Breast epithelium (tissue), 4 donors: ENCODE results near the gene CSNK1G3. TPM values are rescaled to one million over a fixed set of nuclear protein-coding genes. Genes with fewer than 3 reads are reported as not detected.
"Not testable (repeated sequence)": the region's sequence is repeated elsewhere in the genome, so short reads cannot be mapped to it uniquely, and the experiment has no call there.

Source experiments
- DNase-seq, 2 donors: peaks; one replicate each; pipeline ENCODE4 v3.0.0-alpha.2; 2019; ENCODE audit warnings: low spot score in 2 of 2
- H3K27ac ChIP-seq, 2 donors: fragments of 200-600 bp; sonication (generic) in 1 of 2; one replicate each; pipeline ENCODE4 v1.5.1; 2016 to 2019; ENCODE audit warnings: mild to moderate bottlenecking in 1 of 2
- H3K27me3 ChIP-seq, 2 donors: fragments of 200-600 bp; sonication (generic) in 1 of 2; one replicate each; pipeline versions ENCODE4 v1.5.1 to v1.6.0; 2017 to 2019; ENCODE audit warnings: control low read depth in 1 of 2, mild to moderate bottlenecking in 1 of 2
- H3K36me3 ChIP-seq: fragments of 200-600 bp; one replicate; pipeline ENCODE4 v1.5.1; 2019
- H3K4me1 ChIP-seq, 2 donors: fragments of 200-600 bp; sonication (generic); one replicate each; pipeline ENCODE4 v1.5.1; 2016 to 2019; ENCODE audit warnings: control low read depth in 1 of 2
- H3K4me3 ChIP-seq, 3 donors: fragments of 200-600 bp; sonication (generic); 1 replicate in 2 of 3; 2 replicates in 1 of 3; pipeline ENCODE4 v1.5.1; 2016 to 2019; ENCODE audit warnings: mild to moderate bottlenecking in 3 of 3, moderate library complexity in 2 of 3
- H3K9me3 ChIP-seq, 2 donors: fragments of 200-600 bp; sonication (generic) in 1 of 2; one replicate each; pipeline ENCODE4 v1.5.1; 2016 to 2019; ENCODE audit warnings: control low read depth in 1 of 2
- CTCF ChIP-seq, 3 donors: fragments of 450-650 bp; IDR thresholded peaks; one replicate each; pipeline ENCODE4 v1.5.1; 2016 to 2017; ENCODE audit warnings: antibody characterized with exemption in 3 of 3, mild to moderate bottlenecking in 3 of 3, moderate library complexity in 3 of 3
- POLR2A ChIP-seq: fragments of 450-650 bp; IDR thresholded peaks from one replicate; pipeline ENCODE4 v1.6.1; 2016; ENCODE audit warnings: antibody characterized with exemption, mild to moderate bottlenecking, moderate library complexity
- POLR2AphosphoS5 ChIP-seq, 3 donors: sonication (generic); formaldehyde crosslinking; IDR thresholded peaks; one replicate each; pipeline ENCODE4 v1.6.1; 2017; ENCODE audit warnings: antibody characterized with exemption in 3 of 3
- intact Hi-C: fragments of 100-400 bp; cut with DNase I; formaldehyde crosslinking; loops from one replicate; pipeline ENCODE4 v1.15.1; 2023; ENCODE audit warnings: low total_unique reads
- total RNA-seq, 3 donors: library from RNA; depleted of rRNA; stranded (reverse); fragments of >200 nt; gene quantifications; one replicate each; pipeline ENCODE4 v1.1.0, GENCODE V29; 2016

CSNK1G3 gene
- total RNA-seq, 3 donors from 2014 or later, result 37.8 to 77.3 (median 55.7) TPM

GRCh38 chr5:123490974-123491373 is 21.0 kb upstream of the CSNK1G3 start:
- Histone ChIP-seq H3K9me3 (no peaks in the 10 kb centered on the region), H3K4me1 (no peaks in the 10 kb centered on the region), H3K27ac (no peak overlapping the region), H3K36me3 (no peaks in the 10 kb centered on the region), H3K4me3 (no peak overlapping the region), H3K27me3 (no peaks in the 10 kb centered on the region)
- intact Hi-C loops, result no loop called here
- no peak for DNase-seq
- TF ChIP-seq CTCF (IDR thresholded peaks at IDR 0.05) (no peak), POLR2AphosphoS5 (IDR thresholded peaks at IDR 0.05) (no peak), POLR2A (no peak)

GRCh38 chr5:123495211-123495610 is 16.8 kb upstream of the CSNK1G3 start:
- H3K27me3 ChIP-seq, H3K4me1 ChIP-seq, intact Hi-C loops, H3K27ac ChIP-seq, H3K4me3 ChIP-seq, DNase-seq, H3K9me3 ChIP-seq, H3K36me3 ChIP-seq: not testable (repeated sequence)

GRCh38 chr5:123496892-123497291 is 15.1 kb upstream of the CSNK1G3 start:
- H3K4me3 ChIP-seq, result no peak overlapping the region
- no peaks in the 10 kb centered on the region for H3K4me1 ChIP-seq
- intact Hi-C loops, result no loop called here
- TF ChIP-seq POLR2AphosphoS5 (IDR thresholded peaks at IDR 0.05), result no peak
- no peak for TF ChIP-seq POLR2A
- no peaks in the 10 kb centered on the region for H3K27me3 ChIP-seq
- H3K36me3 ChIP-seq, result no peaks in the 10 kb centered on the region
- H3K9me3 ChIP-seq, result no peaks in the 10 kb centered on the region
- no peak for DNase-seq
- no peak overlapping the region for H3K27ac ChIP-seq

- H3K27ac ChIP-seq, result no peak overlapping the region
- TF ChIP-seq POLR2A (no peak), CTCF (IDR thresholded peaks at IDR 0.05) (no peak), POLR2AphosphoS5 (IDR thresholded peaks at IDR 0.05) (no peak)
- H3K27me3 ChIP-seq, result no peaks in the 10 kb centered on the region
- intact Hi-C loops, result no loop called here
- no peaks in the 10 kb centered on the region for H3K4me1 ChIP-seq
- no peaks in the 10 kb centered on the region for H3K36me3 ChIP-seq
- DNase-seq, result no peak
- H3K9me3 ChIP-seq, result no peaks in the 10 kb centered on the region
- H3K4me3 ChIP-seq, result no peak overlapping the region
These were observed 11.5 kb upstream of the CSNK1G3 start for GRCh38 chr5:123500471-123500870.

- H3K27me3 ChIP-seq, result no peaks in the 10 kb centered on the region
- intact Hi-C loops, result no loop called here
- no peaks in the 10 kb centered on the region for H3K36me3 ChIP-seq
- no peaks in the 10 kb centered on the region for H3K4me1 ChIP-seq
- no peak overlapping the region for H3K27ac ChIP-seq
- no peak for DNase-seq
- H3K4me3 ChIP-seq, result no peak overlapping the region
- no peaks in the 10 kb centered on the region for H3K9me3 ChIP-seq
- TF ChIP-seq CTCF (IDR thresholded peaks at IDR 0.05) (no peak), POLR2AphosphoS5 (IDR thresholded peaks at IDR 0.05) (no peak), POLR2A (no peak)
These were observed 9.9 kb upstream of the CSNK1G3 start for GRCh38 chr5:123502120-123502519.

- Histone ChIP-seq H3K36me3 (no peaks in the 10 kb centered on the region), H3K9me3 (no peaks in the 10 kb centered on the region), H3K27ac (no peak overlapping the region), H3K4me1 (no peaks in the 10 kb centered on the region), H3K4me3 (no peak overlapping the region), H3K27me3 (no peaks in the 10 kb centered on the region)
- intact Hi-C loops, result no loop called here
- DNase-seq, result no peak
- TF ChIP-seq POLR2A (no peak), POLR2AphosphoS5 (IDR thresholded peaks at IDR 0.05) (no peak), CTCF (IDR thresholded peaks at IDR 0.05) (no peak)
These were observed 8.7 kb upstream of the CSNK1G3 start for GRCh38 chr5:123503299-123503698.
